ENCODE data around the gene NEMP2.
A peak's percentile ranks its signal among the peaks of the same experiment; 100 is the strongest.

The NEMP2 gene, protein sequence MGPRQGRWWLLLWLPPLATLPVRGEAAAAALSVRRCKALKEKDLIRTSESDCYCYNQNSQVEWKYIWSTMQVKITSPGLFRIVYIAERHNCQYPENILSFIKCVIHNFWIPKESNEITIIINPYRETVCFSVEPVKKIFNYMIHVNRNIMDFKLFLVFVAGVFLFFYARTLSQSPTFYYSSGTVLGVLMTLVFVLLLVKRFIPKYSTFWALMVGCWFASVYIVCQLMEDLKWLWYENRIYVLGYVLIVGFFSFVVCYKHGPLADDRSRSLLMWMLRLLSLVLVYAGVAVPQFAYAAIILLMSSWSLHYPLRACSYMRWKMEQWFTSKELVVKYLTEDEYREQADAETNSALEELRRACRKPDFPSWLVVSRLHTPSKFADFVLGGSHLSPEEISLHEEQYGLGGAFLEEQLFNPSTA

DNA sequence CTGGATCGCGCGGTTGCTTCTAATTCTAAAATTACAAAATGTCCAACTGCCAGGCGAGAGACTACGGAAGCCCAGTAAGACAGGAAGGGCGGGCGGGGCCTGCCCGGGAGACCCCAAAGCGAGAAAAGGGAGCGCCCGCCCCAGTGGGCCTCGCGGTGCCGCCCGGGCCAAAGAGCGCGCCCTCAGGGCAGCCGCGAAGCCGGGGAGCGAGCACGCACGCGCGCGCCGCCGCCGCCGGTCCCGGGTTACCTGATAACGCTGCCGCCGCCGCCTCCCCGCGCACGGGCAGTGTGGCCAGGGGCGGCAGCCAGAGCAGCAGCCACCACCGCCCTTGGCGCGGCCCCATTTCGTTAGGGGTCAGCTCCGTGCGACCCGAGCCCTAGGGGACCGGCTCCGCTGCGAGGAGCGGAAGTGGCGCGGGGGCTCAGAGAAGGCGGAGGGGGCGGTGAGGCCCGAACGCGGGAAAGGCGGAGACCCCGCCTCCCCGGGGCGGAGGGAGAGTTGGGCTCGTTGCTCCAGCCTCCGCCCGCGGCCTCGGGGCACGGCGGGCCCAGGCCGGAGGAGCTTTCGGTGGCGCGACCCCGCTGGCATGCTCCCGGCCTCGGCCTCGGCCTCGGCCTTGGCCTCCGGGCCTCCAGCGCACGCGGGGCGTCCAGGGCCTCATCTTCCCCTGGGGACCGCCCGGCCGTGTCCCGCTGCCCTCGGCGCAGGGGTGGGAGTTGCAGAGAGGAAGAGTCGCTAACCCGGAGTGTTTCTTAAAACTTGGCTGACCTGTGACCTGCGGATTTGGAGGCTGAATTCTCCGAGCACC lies at the start of gene NEMP2:
Gene NEMP2, minus strand, starts transcription at position 413 of the 811 bp plus-strand sequence. Its CDS starts 67 bp downstream, at position 346.
- DNase-seq (ENCODE audit: low read depth) = peak; percentile 36

DNA sequence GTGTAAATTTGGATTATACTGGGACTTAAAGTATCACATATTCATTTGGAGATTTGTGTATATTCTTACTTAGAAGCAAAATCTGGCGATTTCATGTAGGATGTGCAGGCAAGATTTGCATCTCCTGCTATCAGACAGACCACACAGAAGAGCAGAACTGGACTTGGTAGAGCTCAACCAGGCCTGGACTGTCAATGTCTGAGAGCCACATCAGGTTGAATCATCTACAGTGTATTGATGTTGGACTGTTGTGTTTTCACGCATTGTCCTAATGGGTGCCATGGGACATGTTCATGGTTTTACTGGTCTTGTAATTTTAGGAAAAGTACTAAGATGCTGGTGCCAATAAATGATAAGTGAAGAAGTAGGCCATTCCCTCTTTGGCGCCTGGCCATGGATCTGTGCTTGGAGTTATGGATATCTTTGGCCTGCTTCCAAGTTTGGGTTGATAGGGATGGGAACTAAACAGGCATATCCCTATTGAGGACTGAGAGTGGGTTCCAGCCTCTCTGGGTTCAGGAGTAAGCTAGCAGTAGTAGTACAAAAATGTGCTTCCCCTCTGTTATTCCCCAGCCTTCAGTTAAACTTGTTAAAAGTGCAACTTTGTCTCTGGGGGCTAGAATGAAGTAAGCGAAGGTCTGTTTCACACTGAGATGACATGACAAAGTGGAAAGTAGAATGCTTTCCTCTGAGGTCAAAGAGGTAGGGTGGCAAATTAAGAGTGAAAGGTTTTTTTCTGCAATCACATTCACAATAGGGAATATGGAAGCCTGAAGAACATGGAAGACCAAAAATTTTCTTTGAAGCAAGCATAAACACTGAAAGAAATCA lies 49.2 kb upstream of the NEMP2 start:
- no peak for DNase-seq (ENCODE audit: low read depth)

DNA sequence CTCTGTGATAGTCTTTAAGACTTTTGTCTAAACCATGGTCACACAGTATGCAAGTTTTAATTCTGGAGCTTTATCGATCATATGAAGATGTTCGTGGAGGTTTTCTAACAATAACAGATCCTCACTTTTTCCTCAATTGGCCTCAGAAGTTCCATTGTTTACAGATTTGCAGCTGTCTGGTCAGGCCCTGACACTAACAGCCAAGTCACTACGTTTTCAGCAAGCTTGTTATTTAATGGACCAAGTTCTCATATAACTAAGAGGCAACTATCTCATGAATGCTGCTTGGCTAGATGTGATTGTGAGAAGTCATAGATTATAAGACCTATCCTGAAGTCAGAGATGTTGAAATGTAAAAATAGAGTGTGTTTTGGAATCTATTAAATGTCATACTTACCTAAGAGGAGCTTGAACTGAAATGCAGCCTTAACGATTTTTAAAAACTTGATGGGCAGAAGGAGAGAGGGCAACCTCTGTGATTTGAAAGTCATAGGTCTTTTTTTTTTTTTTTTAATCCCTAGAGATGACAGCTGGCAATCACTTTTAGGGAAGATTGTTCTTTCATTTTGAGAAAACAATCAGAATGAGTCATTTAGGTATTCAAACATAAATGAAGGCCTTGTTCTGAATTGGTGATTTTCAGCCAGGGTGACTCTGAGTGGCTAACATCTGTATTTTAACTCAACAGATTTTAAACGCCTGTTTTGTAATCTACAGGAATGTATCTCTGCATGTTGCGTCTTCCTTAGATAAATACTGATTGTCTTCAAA lies 48.4 kb upstream of the NEMP2 start:
- no peak for DNase-seq (ENCODE audit: low read depth)

DNA sequence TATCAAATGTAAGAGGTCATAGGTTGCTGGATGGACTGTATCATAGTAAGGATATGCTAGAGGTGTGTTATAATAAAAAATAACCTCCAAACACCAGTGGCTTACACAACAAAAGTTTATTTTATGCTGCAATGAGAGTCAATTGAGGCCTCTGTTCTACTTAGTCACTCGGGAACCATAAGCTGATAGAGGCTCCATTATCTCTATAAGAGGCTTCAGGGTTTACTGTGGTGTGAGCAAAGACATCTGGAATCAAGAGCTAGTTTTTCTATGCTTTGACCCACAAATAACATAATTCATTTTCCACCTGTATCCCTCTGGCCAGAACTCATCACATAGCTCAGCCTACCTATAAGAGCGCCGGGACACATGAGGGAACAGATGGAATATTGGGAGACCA lies 47.5 kb upstream of the NEMP2 start:
- DNase-seq (ENCODE audit: low read depth) = peak; percentile 19

DNA sequence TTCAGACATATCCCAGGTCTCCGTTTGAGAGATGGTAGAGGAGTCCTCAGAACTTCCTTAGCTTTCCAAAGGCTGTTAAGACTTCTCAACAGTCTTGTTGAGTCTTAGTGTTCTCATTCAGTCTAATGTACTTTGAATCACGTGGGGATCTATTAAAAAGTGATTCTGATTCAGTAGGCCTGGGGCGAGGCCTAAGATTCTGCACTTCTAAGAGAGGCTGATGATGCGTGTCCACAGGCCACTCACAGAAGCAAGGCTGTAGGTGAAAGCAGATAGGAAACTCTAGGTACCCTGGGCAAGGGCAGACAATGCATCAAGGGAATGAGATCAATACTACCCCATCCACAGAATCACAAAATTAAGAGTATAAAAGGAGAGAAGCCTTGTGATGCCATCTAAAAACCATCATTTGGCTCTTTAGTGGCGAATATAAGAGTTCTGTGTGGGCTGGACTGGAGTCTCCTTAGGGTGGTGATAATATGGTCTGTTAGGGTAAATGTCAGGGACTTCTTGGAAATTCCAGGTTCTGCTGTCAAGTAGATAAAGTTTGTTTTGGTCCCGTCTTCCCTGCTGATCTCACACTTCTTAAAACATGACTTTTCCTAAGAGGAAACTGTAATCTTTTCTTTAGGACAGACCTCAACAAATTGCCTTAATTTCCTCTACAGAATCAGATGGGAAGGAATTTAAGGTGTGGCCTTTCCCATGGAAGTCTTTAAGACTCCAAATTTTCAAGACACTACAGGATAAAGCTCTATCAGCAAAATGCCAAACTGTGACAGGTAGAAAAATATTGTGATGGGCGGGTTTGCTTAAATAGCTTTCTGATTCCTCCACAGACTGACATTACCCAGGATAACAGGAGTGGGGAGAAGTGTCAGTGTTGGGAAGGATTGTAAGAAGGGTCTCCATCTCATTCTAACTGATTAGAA lies 45.7 kb upstream of the NEMP2 start:
- no peak for DNase-seq (ENCODE audit: low read depth)

DNA sequence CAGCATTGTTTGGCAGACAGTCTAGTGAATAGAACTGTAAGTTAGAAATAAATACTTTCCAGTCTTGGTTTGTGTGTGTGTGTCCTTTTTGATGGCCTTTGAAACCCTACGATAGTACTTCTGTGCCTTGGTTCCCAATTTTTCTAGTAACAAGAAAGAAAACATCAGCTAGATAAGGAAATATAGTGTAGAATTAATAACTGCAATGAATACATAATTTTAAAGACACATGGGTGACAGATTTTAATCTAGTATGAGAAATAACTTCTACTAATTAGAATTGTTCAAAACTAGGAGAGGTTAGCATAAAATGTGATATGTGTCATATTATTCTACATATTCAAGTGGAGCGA lies 44.5 kb upstream of the NEMP2 start:
- DNase-seq (ENCODE audit: low read depth) = no peak

DNA sequence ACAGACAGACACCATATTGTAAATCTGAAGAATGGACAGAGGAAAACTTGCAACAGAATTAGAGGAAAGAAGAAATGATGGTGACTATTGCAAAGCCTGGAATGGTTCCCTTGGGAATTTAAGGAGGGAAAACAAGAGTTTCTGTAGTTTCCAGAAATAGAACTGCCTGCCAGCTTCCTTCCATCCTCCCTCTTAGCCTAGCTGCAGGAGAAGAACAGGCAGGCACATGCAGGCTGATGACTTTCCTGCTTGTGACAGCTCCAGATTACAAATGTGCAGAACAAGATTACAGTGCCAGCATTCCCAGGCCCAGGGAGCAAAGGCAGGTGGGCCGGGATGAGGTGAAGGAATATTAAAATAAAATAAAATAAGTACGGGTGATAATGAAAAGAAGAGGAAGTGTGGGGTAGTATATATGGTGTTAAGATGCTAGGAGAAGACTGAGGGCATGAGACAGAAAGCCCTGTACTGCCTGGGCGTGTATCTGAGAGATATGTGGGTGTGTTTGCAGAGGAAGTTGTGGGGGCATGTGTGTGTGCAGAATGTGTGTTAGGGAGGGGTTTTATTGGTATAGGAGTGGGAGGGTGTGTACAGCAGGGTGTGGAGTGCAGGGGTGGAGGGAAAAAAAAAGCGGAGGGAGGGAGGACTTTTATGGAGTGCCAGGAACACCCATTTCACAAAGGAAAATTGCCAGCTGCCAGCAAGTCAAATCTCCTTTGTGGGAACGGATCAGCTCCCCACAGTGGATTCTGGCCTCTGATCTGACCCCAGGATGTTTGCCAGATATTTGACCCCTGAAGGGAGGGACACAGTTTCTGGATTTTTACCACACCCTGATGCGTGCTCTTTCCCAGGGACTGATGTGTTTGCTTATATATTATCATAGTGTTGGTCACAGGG lies 43.9 kb upstream of the NEMP2 start:
- DNase-seq (ENCODE audit: low read depth) = no peak

DNA sequence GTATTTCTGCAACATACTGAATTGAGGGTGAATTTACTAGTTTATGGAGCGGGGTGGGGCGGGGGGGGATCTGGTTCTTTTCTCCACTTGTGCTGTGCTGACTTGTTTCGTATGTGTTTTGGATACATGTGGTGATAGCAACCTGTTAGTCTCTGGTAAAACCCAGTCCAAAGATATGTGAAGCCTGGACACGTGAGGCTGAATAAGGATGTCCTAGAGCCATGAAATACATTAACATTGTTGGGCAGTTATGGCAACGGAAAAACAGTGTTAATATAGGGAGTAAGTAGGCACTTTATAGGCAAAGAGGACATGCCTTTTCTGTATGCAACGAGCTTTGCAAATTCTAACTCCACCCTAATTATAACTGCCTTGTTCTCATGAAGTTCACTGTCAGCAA lies 42.1 kb upstream of the NEMP2 start:
- peak; percentile 21 for DNase-seq (ENCODE audit: low read depth)

DNA sequence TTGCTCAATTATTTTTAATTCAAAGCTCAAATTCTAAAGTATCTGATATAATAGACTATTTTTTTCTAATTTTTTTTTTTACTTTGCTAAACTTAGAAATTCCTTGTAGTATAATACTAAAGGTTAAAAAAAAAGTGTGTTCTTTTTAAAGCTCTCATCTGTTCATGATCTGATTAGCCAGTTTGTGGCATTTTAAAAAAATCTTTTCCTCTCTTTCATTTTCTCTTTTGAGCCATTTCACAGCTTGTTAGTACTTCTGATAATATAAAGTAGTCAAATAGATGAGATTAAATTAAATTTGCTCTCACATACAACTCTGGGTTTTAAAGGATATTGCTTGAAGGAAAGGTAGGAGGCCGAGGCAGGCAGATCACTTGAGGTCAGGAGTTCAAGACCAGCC lies 40.7 kb upstream of the NEMP2 start:
- no peak for DNase-seq (ENCODE audit: low read depth)

DNA sequence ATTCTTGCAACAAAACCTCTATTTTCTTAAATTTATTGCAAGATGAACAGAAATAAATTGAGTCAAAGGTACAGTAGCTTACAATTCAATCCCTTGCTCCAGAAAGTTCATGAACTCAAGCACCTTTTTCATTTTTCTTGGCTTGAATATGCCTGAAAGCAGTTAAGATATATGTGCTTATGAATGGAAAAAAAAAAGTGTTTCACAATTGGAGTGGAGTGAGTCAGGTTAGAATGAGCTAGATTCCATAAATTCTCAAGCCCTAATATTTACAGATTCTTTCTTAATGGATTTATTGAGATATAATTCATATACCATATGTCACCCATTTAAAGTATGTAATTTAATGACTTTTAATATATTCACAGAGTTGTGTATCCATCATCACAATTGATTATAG lies 39.6 kb upstream of the NEMP2 start:
- DNase-seq (ENCODE audit: low read depth) = peak; percentile 87

DNA sequence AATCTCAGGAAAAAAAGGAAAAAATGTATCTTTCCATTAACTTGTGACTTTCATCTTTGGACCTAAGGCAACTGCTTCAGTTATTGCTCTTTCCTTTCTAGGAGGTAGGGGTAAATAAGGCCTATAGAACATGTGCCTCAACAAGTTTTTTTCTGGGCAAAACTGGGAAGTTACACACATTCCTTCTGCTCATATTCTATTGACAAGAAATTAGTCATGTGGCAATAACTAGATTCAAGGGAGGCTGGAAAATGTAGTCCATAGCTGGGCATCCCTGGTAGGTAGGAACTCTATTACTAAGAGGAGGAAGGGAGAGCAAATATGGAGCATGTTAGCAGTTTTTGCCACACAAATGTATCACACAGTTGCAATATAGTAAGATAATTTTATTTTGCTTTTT lies 37.7 kb upstream of the NEMP2 start:
- DNase-seq (ENCODE audit: low read depth) = no peak

DNA sequence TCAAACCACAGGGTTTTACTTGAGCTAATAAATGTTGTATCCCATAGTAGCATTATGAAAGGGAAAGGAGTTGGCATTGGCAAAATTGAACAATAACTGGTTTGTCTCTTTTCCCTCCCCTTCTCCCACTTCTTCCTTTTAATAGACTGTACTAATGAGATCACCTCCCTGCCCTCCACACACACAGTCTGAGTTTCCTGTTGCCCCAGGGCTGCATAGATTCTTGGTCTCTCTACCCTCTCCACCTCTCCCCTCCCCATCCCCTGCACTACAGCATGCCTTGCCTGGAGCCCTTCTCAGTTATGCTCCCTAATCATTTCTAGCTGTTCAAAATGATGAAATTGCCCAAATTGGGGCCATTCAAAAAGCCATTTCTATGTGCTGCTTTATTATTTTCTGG lies 37.2 kb upstream of the NEMP2 start:
- no peak for DNase-seq (ENCODE audit: low read depth)

DNA sequence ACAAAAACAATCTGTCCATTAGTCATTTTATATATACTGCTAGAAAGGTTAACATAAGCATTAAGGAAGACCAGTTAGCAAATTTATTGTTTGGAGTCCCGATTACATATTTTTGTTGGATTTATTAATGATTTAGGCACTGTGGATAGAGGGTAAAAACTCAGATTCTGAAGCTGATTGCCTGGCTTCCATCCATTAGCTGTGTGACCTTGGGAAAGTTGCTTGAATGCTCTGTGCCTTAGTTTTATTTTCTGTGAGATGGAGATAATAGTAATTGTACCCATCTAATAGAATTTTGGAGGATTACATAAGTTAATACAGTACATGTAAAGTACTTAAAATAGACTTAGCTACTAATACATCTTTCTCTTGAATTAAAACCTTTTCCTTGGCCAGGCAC lies 36.3 kb upstream of the NEMP2 start:
- no peak for DNase-seq (ENCODE audit: low read depth)

DNA sequence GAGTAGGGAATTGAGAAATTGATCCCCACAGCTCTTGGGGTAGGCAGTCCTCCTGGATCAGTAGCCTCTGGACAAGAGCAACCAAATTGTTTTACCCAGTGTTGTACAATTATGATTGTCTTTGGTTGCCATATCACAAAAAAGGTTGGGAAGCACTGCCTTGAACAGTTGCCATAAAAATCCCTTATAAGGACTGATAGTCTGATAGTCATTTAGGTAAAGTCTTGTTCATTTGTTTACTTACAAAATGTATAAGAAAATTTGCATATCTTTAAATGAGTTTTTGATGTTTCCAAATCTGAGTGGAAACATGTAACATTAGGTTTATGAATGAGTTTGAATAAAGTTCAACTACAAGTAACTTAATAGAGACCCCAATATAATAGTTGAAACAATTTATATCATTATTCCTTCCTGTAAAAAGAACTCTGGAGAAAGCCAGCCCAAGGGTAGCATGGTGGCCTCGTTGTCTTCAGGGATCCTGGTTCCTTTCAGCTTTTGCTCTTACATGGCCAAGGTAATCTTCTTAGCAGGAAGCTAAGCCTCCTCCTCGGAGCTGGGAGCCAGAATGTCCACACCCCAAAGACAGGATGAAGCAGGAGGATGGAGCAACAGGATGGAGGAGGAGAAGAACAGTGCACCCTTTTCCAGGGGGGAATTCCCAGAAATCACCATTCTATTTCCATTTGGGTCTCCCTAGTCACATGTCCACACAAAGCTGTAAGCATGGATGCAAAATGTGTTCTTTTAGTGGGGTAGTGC lies 35.7 kb upstream of the NEMP2 start:
- no peak for DNase-seq (ENCODE audit: low read depth)

DNA sequence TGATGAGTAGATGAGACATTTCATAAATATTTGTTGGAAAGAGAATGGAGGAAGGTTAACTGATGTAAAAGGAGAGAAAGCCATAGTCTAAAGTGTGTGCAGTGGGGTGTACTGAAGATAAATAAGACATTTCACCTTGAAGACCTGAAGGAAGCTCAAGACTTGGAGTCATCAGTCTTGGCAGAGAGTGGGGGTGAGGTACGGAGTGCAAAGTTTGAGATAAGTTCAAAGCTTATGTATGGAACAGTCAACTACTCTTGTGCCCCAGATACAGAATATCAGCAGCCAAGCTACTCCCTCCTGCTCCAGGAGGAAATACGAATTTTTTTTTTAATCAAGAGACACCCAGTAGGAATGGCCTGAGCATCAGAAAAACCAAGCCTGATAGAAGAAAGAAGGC lies 30.3 kb upstream of the NEMP2 start:
- DNase-seq (ENCODE audit: low read depth) = no peak

DNA sequence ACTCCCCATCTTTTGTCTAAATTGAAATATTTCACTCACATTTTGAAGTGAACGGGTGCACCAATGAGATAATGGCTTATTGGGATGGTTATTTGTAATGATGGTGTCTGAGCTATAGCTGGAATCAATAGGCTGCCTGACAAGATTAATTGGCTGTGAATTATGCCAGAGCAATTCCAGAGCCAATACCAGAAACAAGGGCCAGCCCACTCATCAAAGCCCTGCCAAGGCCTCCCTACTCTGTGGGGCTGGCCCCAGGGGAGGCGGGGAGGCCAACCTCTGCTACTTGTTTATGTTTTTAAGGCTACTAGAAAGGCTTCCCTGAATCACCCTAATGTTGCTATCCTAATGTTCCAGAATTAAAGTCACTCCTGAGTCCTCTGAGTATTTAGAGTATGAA lies 29.1 kb upstream of the NEMP2 start:
- no peak for DNase-seq (ENCODE audit: low read depth)

DNA sequence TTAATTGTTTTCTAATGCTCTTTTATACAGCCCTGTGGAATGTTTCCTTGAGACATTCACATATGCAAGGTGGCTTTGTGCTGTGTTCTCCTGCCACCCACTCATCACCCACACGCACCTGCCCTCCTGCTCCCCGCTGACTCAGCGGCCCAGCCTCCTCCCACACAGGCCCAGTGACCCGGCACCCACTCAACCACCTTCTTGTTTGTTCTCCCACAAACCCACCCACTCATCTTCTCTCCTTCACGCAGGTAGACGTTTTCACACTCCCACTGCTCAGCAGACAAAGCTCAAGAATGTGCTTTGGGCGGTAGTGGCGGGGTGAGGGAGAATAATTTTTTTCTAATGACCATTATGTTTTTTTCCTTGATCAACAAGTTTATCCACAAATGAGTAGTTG lies 28.6 kb upstream of the NEMP2 start:
- no peak for DNase-seq (ENCODE audit: low read depth)

DNA sequence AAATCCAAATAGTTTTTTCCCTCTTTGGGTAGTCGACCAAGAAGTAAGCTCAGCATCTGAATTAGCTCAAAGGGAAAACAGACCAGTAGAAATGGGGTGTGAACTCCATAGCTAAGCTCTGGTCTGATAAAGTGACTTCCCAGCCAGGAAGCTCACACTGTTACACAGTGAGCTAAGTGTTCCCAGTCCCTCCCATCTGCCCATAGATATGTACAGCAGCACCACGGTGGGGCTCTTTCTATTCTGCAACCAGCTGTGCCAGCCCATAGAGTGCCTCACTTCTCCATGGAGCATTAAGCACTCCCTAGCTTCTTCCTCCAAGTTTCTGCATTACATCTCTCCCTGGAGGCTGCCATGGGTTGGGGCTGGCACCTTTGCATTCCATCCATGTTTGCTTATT lies 27.6 kb upstream of the NEMP2 start:
- DNase-seq (ENCODE audit: low read depth) = no peak

DNA sequence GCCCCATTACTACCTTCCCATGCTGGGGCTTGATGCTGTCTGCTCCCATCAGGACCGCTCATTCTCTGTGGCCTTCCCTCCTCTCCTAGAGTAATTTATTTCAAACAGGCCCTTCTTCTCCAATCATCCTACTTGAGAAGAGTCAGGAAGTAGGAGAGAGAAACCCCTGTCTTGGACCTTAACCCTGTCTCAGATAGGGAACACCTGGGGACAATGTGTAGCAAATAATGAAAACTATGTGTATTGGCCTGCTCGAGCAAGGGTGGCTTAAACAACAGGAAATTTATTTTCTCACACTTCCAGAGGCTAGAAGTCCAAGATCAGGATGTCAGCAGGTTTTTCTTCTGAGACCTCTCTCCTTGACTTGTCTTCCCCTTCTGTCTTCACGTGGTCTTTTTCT lies 26.6 kb upstream of the NEMP2 start:
- DNase-seq (ENCODE audit: low read depth) = no peak

Data from amniotic epithelial cell (primary cell).